Measurements from ENCODE around the gene USP51. TPM values are rescaled to one million over a fixed set of nuclear protein-coding genes. Genes with fewer than 3 reads are reported as not detected.
A peak's percentile ranks its signal among the peaks of the same experiment; 100 is the strongest.
"Not testable (repeated sequence)": the region's sequence is repeated elsewhere in the genome, so short reads cannot be mapped to it uniquely, and the experiment has no call there.

The USP51 gene
- total RNA-seq, 1 experiment from 2014 or later, result 2.2 TPM

DNA sequence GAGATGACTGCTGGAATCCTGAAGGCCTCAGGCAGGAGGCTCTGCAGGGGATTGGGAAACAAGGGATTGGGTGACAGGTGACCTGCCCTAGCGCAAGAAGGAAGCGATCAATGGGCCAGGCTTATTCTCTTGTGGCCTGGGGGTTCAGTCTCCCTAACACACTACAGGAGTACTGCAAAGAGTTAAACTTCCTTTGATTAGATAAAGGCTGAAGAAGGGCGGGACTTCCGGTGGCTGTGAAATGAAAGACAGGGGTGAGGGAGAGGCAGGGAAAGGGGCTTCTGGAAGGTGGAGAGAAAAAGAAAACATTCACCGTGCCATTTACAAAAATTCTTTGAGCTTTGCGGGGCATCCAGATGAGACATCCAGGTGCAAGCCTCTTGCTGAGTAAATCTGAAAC, 33.9 kb downstream of the USP51 start:
- DNase-seq; H3K27me3 ChIP-seq (ENCODE audit: low read length); H2AFZ ChIP-seq (ENCODE audit: low read length); H3K9me3 ChIP-seq (ENCODE audit: low read length); H3K27ac ChIP-seq (ENCODE audit: low read length); H3K79me2 ChIP-seq (ENCODE audit: low read length); H3K9ac ChIP-seq (ENCODE audit: low read length); H3K9me2 ChIP-seq (replicated peaks; ENCODE audit: insufficient read depth, low read length); H3K36me3 ChIP-seq (ENCODE audit: insufficient read depth, low read length); H3K4me2 ChIP-seq (ENCODE audit: low read depth, low read length, poor library complexity, severe bottlenecking); H3K4me3 ChIP-seq (ENCODE audit: low read length); H4K20me1 ChIP-seq (ENCODE audit: insufficient read depth, low read depth, low read length); H3K4me1 ChIP-seq (ENCODE audit: low read length): not testable (repeated sequence)

DNA sequence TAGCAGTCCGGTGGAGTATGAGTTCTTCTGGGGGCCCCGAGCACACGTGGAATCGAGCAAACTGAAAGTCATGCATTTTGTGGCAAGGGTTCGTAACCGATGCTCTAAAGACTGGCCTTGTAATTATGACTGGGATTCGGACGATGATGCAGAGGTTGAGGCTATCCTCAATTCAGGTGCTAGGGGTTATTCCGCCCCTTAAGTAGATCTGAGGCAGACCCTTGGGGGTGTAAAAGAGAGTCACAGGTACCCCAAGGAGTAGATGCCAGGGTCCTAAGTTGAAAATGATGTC, 36.9 kb downstream of the USP51 start:
- Histone ChIP-seq H3K27ac (ENCODE audit: low read length) (0 out of 2 replicates have a peak overlapping the region, but pooled peaks have one; percentile 46), H2AFZ (ENCODE audit: low read length) (no peak overlapping the region; the same call in 1 of the 2 replicates)

DNA sequence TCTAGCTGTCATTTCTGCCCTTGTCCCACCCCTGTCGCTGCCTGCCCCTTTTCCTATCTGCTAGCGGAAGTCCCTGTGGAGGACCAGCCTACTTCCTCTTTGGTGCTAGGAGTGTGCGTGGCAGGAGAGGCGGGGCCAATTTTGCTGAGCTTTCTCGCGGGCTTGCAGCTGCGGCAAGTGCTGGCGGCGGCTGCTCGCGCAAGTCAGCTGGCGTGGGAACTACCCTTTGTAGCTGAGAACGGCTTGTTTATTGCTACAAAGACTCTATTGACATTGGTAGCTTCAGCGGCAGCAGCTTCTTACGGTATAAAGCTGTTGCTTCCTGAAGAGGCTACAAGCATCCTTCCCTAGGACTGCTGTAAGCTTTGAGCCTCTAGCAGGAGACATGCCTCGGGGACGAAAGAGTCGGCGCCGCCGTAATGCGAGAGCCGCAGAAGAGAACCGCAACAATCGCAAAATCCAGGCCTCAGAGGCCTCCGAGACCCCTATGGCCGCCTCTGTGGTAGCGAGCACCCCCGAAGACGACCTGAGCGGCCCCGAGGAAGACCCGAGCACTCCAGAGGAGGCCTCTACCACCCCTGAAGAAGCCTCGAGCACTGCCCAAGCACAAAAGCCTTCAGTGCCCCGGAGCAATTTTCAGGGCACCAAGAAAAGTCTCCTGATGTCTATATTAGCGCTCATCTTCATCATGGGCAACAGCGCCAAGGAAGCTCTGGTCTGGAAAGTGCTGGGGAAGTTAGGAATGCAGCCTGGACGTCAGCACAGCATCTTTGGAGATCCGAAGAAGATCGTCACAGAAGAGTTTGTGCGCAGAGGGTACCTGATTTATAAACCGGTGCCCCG, 37.4 kb downstream of the USP51 start, which contains the start of gene MAGEH1:
Gene MAGEH1, plus strand, starts transcription at position 138 of the 843 bp plus-strand sequence. Its CDS starts 248 bp downstream, at position 386.
- peaks cover 2% of the 10 kb centered on the region for H3K4me1 ChIP-seq (ENCODE audit: low read length)
- no peaks in the 10 kb centered on the region for H4K20me1 ChIP-seq (ENCODE audit: insufficient read depth, low read depth, low read length)
- H3K9me3 ChIP-seq (ENCODE audit: low read length), result no peaks in the 10 kb centered on the region
- peak; percentile 93 for DNase-seq
- peak within 1 kb of the TSS; percentile 71 for H3K4me3 ChIP-seq (ENCODE audit: low read length)
- peak within 1 kb of the TSS; percentile 48 for H2AFZ ChIP-seq (ENCODE audit: low read length)
- H3K36me3 ChIP-seq (ENCODE audit: insufficient read depth, low read length), result no peaks in the 10 kb centered on the region
- peak within 1 kb of the TSS; percentile 76 for H3K9ac ChIP-seq (ENCODE audit: low read length)
- H3K4me2 ChIP-seq (ENCODE audit: low read depth, low read length, poor library complexity, severe bottlenecking), result peak within 1 kb of the TSS; percentile 75
- H3K79me2 ChIP-seq (ENCODE audit: low read length), result peaks cover 5% of the 10 kb centered on the region; the same call in 1 of the 2 replicates
- no peaks in the 10 kb centered on the region for H3K9me2 ChIP-seq (replicated peaks; ENCODE audit: insufficient read depth, low read length)
- peak within 1 kb of the TSS; percentile 46; the same call in 1 of the 2 replicates for H3K27ac ChIP-seq (ENCODE audit: low read length)
- H3K27me3 ChIP-seq (ENCODE audit: low read length), result no peaks in the 10 kb centered on the region

More for the DNA sequence above, 36.9 kb downstream of the USP51 start:
- DNase-seq, result peak; percentile 51
- H4K20me1 ChIP-seq (ENCODE audit: insufficient read depth, low read depth, low read length), result no peaks in the 10 kb centered on the region
- peak overlapping the region; percentile 71 for H3K4me3 ChIP-seq (ENCODE audit: low read length)
- peak overlapping the region; percentile 75 for H3K4me2 ChIP-seq (ENCODE audit: low read depth, low read length, poor library complexity, severe bottlenecking)
- H3K9me3 ChIP-seq (ENCODE audit: low read length), result no peaks in the 10 kb centered on the region
- peaks cover 5% of the 10 kb centered on the region; the same call in 1 of the 2 replicates for H3K79me2 ChIP-seq (ENCODE audit: low read length)
- H3K27me3 ChIP-seq (ENCODE audit: low read length), result no peaks in the 10 kb centered on the region
- peaks cover 2% of the 10 kb centered on the region for H3K4me1 ChIP-seq (ENCODE audit: low read length)
- no peaks in the 10 kb centered on the region for H3K9me2 ChIP-seq (replicated peaks; ENCODE audit: insufficient read depth, low read length)
- H3K36me3 ChIP-seq (ENCODE audit: insufficient read depth, low read length), result no peaks in the 10 kb centered on the region
- peak overlapping the region; percentile 76 for H3K9ac ChIP-seq (ENCODE audit: low read length)

DNA sequence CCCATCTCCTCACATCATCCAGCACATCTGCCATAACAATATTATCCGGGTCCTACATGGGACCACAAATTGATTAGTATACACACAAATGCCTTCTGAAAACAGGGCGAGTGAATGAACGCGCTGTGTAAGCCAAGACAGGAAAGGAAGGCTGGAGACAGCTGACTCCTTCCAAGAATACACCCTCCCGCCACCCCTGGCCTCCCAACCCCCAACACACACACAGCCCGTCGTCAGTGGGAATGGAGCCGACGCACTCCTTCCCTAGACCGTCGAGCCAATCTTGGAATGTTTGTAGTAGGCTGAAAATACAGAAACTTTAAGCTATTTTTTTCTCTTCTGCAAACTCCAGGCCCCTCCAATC, 38.0 kb downstream of the USP51 start:
- Histone ChIP-seq H3K4me2 (ENCODE audit: low read depth, low read length, poor library complexity, severe bottlenecking) (peak overlapping the region; percentile 75), H3K27ac (ENCODE audit: low read length) (no peak overlapping the region), H4K20me1 (ENCODE audit: insufficient read depth, low read depth, low read length) (no peaks in the 10 kb centered on the region), H3K27me3 (ENCODE audit: low read length) (no peaks in the 10 kb centered on the region), H3K9me3 (ENCODE audit: low read length) (no peaks in the 10 kb centered on the region), H3K9me2 (replicated peaks; ENCODE audit: insufficient read depth, low read length) (no peaks in the 10 kb centered on the region), H3K79me2 (ENCODE audit: low read length) (peaks cover 5% of the 10 kb centered on the region; the same call in 1 of the 2 replicates), H2AFZ (ENCODE audit: low read length) (peak overlapping the region; percentile 40; the same call in 1 of the 2 replicates), H3K9ac (ENCODE audit: low read length) (peak overlapping the region; percentile 76), H3K4me3 (ENCODE audit: low read length) (peak overlapping the region; percentile 71), H3K4me1 (ENCODE audit: low read length) (peaks cover 2% of the 10 kb centered on the region), H3K36me3 (ENCODE audit: insufficient read depth, low read length) (no peaks in the 10 kb centered on the region)
- DNase-seq, result no peak

DNA sequence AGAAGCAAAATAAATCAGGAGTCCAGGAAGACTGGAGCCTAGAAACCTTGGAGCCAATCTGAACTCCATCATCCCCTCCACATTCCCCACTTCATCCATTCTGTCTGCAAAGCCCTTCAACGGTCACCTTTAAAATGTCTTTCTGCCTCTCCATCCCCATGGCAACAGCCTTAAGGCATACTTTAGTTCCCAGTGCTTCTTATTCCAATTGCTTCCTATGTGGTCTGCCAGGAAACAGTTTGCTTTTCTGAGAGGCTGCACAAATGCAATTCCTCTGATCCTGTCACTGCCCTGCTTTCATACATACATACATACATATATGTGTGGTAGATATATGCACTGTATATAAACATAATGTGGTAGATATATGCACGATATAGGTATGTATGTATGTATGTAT, 38.5 kb downstream of the USP51 start:
- Histone ChIP-seq H3K9ac (ENCODE audit: low read length) (peak overlapping the region; percentile 76), H2AFZ (ENCODE audit: low read length) (no peak overlapping the region), H4K20me1 (ENCODE audit: insufficient read depth, low read depth, low read length) (no peaks in the 10 kb centered on the region), H3K27me3 (ENCODE audit: low read length) (no peaks in the 10 kb centered on the region), H3K36me3 (ENCODE audit: insufficient read depth, low read length) (no peaks in the 10 kb centered on the region), H3K4me1 (ENCODE audit: low read length) (peaks cover 2% of the 10 kb centered on the region), H3K4me3 (ENCODE audit: low read length) (peak overlapping the region; percentile 71), H3K4me2 (ENCODE audit: low read depth, low read length, poor library complexity, severe bottlenecking) (peak overlapping the region; percentile 75), H3K9me2 (replicated peaks; ENCODE audit: insufficient read depth, low read length) (no peaks in the 10 kb centered on the region), H3K27ac (ENCODE audit: low read length) (no peak overlapping the region), H3K9me3 (ENCODE audit: low read length) (no peaks in the 10 kb centered on the region), H3K79me2 (ENCODE audit: low read length) (peaks cover 5% of the 10 kb centered on the region; the same call in 1 of the 2 replicates)
- DNase-seq, result no peak

DNA sequence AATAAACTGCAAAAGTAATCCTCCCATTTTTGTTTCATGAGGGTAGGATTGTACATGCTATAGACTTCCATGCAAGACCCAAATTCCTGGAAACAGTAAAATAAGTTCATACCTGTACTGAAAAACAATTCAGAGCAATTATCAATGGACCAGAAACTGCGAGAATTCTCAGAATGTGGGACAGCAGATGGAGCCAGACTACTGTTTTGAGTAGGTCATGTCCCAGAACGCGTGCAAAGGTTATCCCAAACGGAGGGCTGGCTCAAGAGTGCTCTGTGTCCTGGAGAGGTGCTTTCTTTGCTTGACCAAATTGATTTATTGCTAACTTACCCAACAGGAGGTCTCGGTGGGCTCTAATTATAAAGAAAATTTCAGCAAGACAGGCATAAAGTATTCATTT, 39.4 kb downstream of the USP51 start:
- no peak overlapping the region for H3K4me3 ChIP-seq (ENCODE audit: low read length)
- peaks cover 2% of the 10 kb centered on the region for H3K4me1 ChIP-seq (ENCODE audit: low read length)
- no peaks in the 10 kb centered on the region for H3K9me2 ChIP-seq (replicated peaks; ENCODE audit: insufficient read depth, low read length)
- H3K27me3 ChIP-seq (ENCODE audit: low read length), result no peaks in the 10 kb centered on the region
- H3K4me2 ChIP-seq (ENCODE audit: low read depth, low read length, poor library complexity, severe bottlenecking), result no peak overlapping the region
- H2AFZ ChIP-seq (ENCODE audit: low read length), result no peak overlapping the region
- no peaks in the 10 kb centered on the region for H4K20me1 ChIP-seq (ENCODE audit: insufficient read depth, low read depth, low read length)
- H3K9ac ChIP-seq (ENCODE audit: low read length), result no peak overlapping the region
- DNase-seq, result no peak
- no peaks in the 10 kb centered on the region for H3K36me3 ChIP-seq (ENCODE audit: insufficient read depth, low read length)
- no peak overlapping the region for H3K27ac ChIP-seq (ENCODE audit: low read length)
- no peaks in the 10 kb centered on the region for H3K9me3 ChIP-seq (ENCODE audit: low read length)
- peaks cover 5% of the 10 kb centered on the region; the same call in 1 of the 2 replicates for H3K79me2 ChIP-seq (ENCODE audit: low read length)

DNA sequence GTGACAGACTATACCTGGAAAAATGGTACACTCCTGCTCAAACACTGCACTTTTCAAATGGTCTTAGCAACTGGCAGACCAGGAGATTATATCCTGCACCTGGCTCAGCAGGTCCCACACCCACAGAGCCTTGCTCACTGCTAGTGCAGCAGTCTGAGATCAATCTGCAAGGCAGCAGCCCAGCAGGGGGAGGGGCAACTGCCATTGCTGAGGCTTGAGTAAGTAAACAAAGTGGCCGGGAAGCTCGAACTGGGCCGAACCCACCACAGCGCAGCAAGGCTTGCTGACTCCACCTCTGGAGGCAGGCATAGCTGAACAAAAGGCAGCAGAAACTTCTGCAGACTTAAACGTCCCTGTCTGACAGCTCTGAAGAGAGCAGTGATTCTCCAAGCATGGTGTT, 46.2 kb downstream of the USP51 start:
- not testable (repeated sequence) for H3K79me2 ChIP-seq (ENCODE audit: low read length); H4K20me1 ChIP-seq (ENCODE audit: insufficient read depth, low read depth, low read length); H3K4me1 ChIP-seq (ENCODE audit: low read length); H3K9ac ChIP-seq (ENCODE audit: low read length); H3K9me2 ChIP-seq (replicated peaks; ENCODE audit: insufficient read depth, low read length); H3K27me3 ChIP-seq (ENCODE audit: low read length); H3K36me3 ChIP-seq (ENCODE audit: insufficient read depth, low read length); DNase-seq; H3K4me2 ChIP-seq (ENCODE audit: low read depth, low read length, poor library complexity, severe bottlenecking); H2AFZ ChIP-seq (ENCODE audit: low read length); H3K27ac ChIP-seq (ENCODE audit: low read length); H3K4me3 ChIP-seq (ENCODE audit: low read length); H3K9me3 ChIP-seq (ENCODE audit: low read length)
